Measurements from ENCODE around the gene CDKN1C.

The CDKN1C gene
- 1.9 to 8.4 (median 3.2) reads per million in 4 donors for total RNA-seq

GRCh38 chr11:2885678-2886081 lies at the start of gene CDKN1C:
TSS of gene CDKN1C (minus strand) at chr11:2885775. CDS start at chr11:2885456, 319 bp downstream.
- DNase-seq, result peak; percentile 70 to 85 (median 72)

GRCh38 chr11:2934611-2935239 lies 49.1 kb upstream of the CDKN1C start:
- DNase-seq, result no peak

GRCh38 chr11:2934021-2934550 lies 48.5 kb upstream of the CDKN1C start:
- DNase-seq, result no peak

GRCh38 chr11:2933375-2934020 lies 47.9 kb upstream of the CDKN1C start:
- DNase-seq, result peak in 4 of 5 donors; percentile 25 to 94 (median 36)

- DNase-seq, result no peak
Observed at GRCh38 chr11:2932850-2933251, 47.3 kb upstream of the CDKN1C start.

- no peak for DNase-seq
Observed at GRCh38 chr11:2931771-2932738, 46.5 kb upstream of the CDKN1C start.

- no peak for DNase-seq
Observed at GRCh38 chr11:2931420-2931746, 45.8 kb upstream of the CDKN1C start.

- peak in 1 of 5 donors; percentile 59 for DNase-seq
Observed at GRCh38 chr11:2930704-2931419, 45.3 kb upstream of the CDKN1C start.

- DNase-seq, result peak in 1 of 5 donors; percentile 51
Observed at GRCh38 chr11:2929950-2930703, 44.6 kb upstream of the CDKN1C start.

- peak in 2 of 5 donors; percentile 30 to 31 for DNase-seq
Observed at GRCh38 chr11:2929531-2929949, 44.0 kb upstream of the CDKN1C start.

- peak in 4 of 5 donors; percentile 42 to 71 (median 52) for DNase-seq
Observed at GRCh38 chr11:2928605-2929530, 43.3 kb upstream of the CDKN1C start, which contains the start of gene PHLDA2. TSS of gene PHLDA2 (minus strand) at chr11:2929420. CDS start at chr11:2929364, 56 bp downstream.

- no peak for DNase-seq
Observed at GRCh38 chr11:2927851-2928604, 42.5 kb upstream of the CDKN1C start.

GRCh38 chr11:2927121-2927800 lies 41.7 kb upstream of the CDKN1C start:
- DNase-seq, result no peak

GRCh38 chr11:2926611-2927051 lies 41.1 kb upstream of the CDKN1C start:
- no peak for DNase-seq

GRCh38 chr11:2924821-2925675 lies 39.5 kb upstream of the CDKN1C start:
- DNase-seq, result no peak

GRCh38 chr11:2924381-2924780 lies 38.8 kb upstream of the CDKN1C start:
- no peak for DNase-seq

GRCh38 chr11:2923446-2924375 lies 38.1 kb upstream of the CDKN1C start:
- no peak for DNase-seq
